Panc1 (cell line): ENCODE measurements around the gene RIMBP2. TPM values are rescaled to one million over a fixed set of nuclear protein-coding genes. Genes with fewer than 3 reads are reported as not detected.
A peak's percentile ranks its signal among the peaks of the same experiment; 100 is the strongest.

Source experiments
- ATAC-seq: fragments of 200-7000 bp; cut with Tn5 transposase; 2 replicates; pipeline ENCODE4 v1.9.1; 2020; ENCODE audit warnings: mild to moderate bottlenecking, moderate library complexity
- BruUV-seq: library from RNA; stranded (reverse); fragments of 400-500 nt; replicated peaks from 2 replicates; lab custom pipeline; 2021; lab: Mats Ljungman, UMichigan
- CTCF ChIA-PET: fragments of 300-600 bp; sonication (Branson Sonifier 250); formaldehyde crosslinking; loops from one replicate; lab custom pipeline; 2022; ENCODE audit warnings: antibody characterized with exemption; lab: Charles Lee
- POLR2A ChIA-PET: fragments of 300-600 bp; sonication (Branson Sonifier 250); formaldehyde crosslinking; loops from one replicate; lab custom pipeline; 2022; ENCODE audit warnings: antibody characterized with exemption; lab: Charles Lee
- DNase-seq: peaks from one replicate; pipeline ENCODE4 v3.0.0-alpha.2; 2010; ENCODE audit warnings: low read depth, low spot score
- H3K27ac ChIP-seq: 2 replicates; pipeline ENCODE4 v1.5.1; 2011; ENCODE audit warnings: mild to moderate bottlenecking, low read length, inconsistent platforms
- H3K27me3 ChIP-seq: fragments of 200-500 bp; sonication (Bioruptor generic); 2 replicates; pipeline ENCODE4 v1.6.0; 2014; ENCODE audit warnings: low read length, inconsistent platforms; ENCODE audit not compliant: control insufficient read depth, insufficient read depth
- H3K36me3 ChIP-seq: fragments of 200-500 bp; sonication (Bioruptor generic); 2 replicates; pipeline ENCODE4 v1.5.1; 2014; ENCODE audit warnings: inconsistent platforms, mild to moderate bottlenecking, low read length, moderate library complexity; ENCODE audit not compliant: control insufficient read depth, insufficient read depth
- H3K4me1 ChIP-seq: 2 replicates; pipeline ENCODE4 v1.5.1; 2011; ENCODE audit warnings: inconsistent platforms, mild to moderate bottlenecking, low read length, moderate library complexity; ENCODE audit not compliant: control insufficient read depth, insufficient read depth
- H3K4me3 ChIP-seq, 2 experiments: 2 replicates each; pipeline ENCODE4 v1.5.1; 2011 to 2012; ENCODE audit warnings: low read depth in 2 of 2, low read length in 2 of 2, mild to moderate bottlenecking in 2 of 2, inconsistent platforms in 1 of 2, moderate library complexity in 1 of 2
- H3K9me3 ChIP-seq: fragments of 200-500 bp; sonication (Bioruptor generic); 2 replicates; pipeline ENCODE4 v1.5.1; 2014; ENCODE audit warnings: low read depth, mild to moderate bottlenecking, inconsistent platforms, low read length, moderate library complexity; ENCODE audit not compliant: control insufficient read depth, insufficient read depth
- CTCF ChIP-seq: fragments of 450-650 bp; IDR thresholded peaks from 2 replicates; pipeline ENCODE4 v1.5.1; 2017; ENCODE audit warnings: mild to moderate bottlenecking
- POLR2AphosphoS5 ChIP-seq: IDR thresholded peaks from 2 replicates; pipeline ENCODE4 v1.6.1; 2012; ENCODE audit warnings: mild to moderate bottlenecking, low read depth, low read length, moderate library complexity
- REST ChIP-seq, 2 experiments: IDR thresholded peaks; 2 replicates each; pipeline ENCODE4 v1.6.1; 2011 to 2012; ENCODE audit warnings: low read depth in 2 of 2, control low read depth in 1 of 2, low read length in 1 of 2, mild to moderate bottlenecking in 1 of 2, moderate library complexity in 1 of 2; ENCODE audit not compliant: insufficient read depth in 1 of 2
- SIN3A ChIP-seq: IDR thresholded peaks from 2 replicates; pipeline ENCODE4 v1.6.1; 2012; ENCODE audit warnings: low read depth, mild to moderate bottlenecking, low read length, moderate library complexity, borderline replicate concordance; ENCODE audit not compliant: insufficient read depth
- TCF7L2 ChIP-seq: IDR thresholded peaks from 2 replicates; pipeline ENCODE4 v1.6.1; 2011; ENCODE audit warnings: mild to moderate bottlenecking, low read depth, low read length, inconsistent platforms
- in situ Hi-C: cut with HindIII; loops from 2 replicates; pipeline ENCODE4 v1.10.0; 2016; ENCODE audit warnings: low sequenced_read_pairs, low pct_unique_long_range_greater_than_20kb
- intact Hi-C: fragments of 100-400 bp; cut with micrococcal nuclease; formaldehyde crosslinking; loops from one replicate; pipeline ENCODE4 v1.10.0; 2022; ENCODE audit not compliant: unreplicated experiment
- total RNA-seq: library from RNA; stranded (reverse); gene quantifications from one replicate; pipeline ENCODE4 v1.2.1, GENCODE V29; 2021; ENCODE audit not compliant: unreplicated experiment

The RIMBP2 gene
- total RNA-seq, 1 experiment from 2014 or later = not detected

GRCh38 chr12:130617219-130617618, 98.9 kb downstream of the RIMBP2 start:
- in situ Hi-C loops (no loop called here), intact Hi-C loops (no loop called here)
- DNase-seq (no peak), ATAC-seq (0 out of 2 replicates have a peak, but pooled peaks have one; percentile 57)
- Histone ChIP-seq H3K4me3 (no peak overlapping the region), H3K9me3 (no peaks in the 10 kb centered on the region), H3K4me1 (no peaks in the 10 kb centered on the region), H3K27me3 (no peaks in the 10 kb centered on the region), H3K36me3 (no peaks in the 10 kb centered on the region), H3K27ac (no peak overlapping the region)
- BruUV-seq = no TSS peak
- ChIA-PET CTCF (no interaction called here), POLR2A (no interaction called here)
- TF ChIP-seq TCF7L2 = no peak
- no peak for TF ChIP-seq CTCF
- no peak for TF ChIP-seq SIN3A
- no peak for TF ChIP-seq POLR2AphosphoS5
- TF ChIP-seq REST (IDR thresholded peaks at IDR 0.05; ENCODE audit: insufficient read depth in 1 of 2, low read depth in 2 of 2, low read length in 1 of 2) = no peak

GRCh38 chr12:130615861-130616345, 100.2 kb downstream of the RIMBP2 start:
- DNase-seq (no peak), ATAC-seq (no peak)
- no peaks in the 10 kb centered on the region for H3K27me3 ChIP-seq
- no peaks in the 10 kb centered on the region for H3K4me1 ChIP-seq
- no peak overlapping the region for H3K27ac ChIP-seq
- in situ Hi-C loops (no loop called here), intact Hi-C loops (no loop called here)
- ChIA-PET CTCF (no interaction called here), POLR2A (no interaction called here)
- no peak overlapping the region for H3K4me3 ChIP-seq
- no peak for TF ChIP-seq SIN3A
- no peak for TF ChIP-seq CTCF
- no peak for TF ChIP-seq REST (IDR thresholded peaks at IDR 0.05; ENCODE audit: insufficient read depth in 1 of 2, low read depth in 2 of 2, low read length in 1 of 2)
- TF ChIP-seq TCF7L2 = no peak
- no peak for TF ChIP-seq POLR2AphosphoS5
- H3K9me3 ChIP-seq = no peaks in the 10 kb centered on the region
- no peaks in the 10 kb centered on the region for H3K36me3 ChIP-seq
- BruUV-seq = no TSS peak
